ENCODE measurements around the gene LRRC8B.

GRCh38 chr1:89609781-89610456 lies 85.3 kb downstream of the LRRC8B start:
- TF ChIP-seq POLR2A (IDR thresholded peaks at IDR 0.05) = no peak
- TF ChIP-seq, protein P1, sequence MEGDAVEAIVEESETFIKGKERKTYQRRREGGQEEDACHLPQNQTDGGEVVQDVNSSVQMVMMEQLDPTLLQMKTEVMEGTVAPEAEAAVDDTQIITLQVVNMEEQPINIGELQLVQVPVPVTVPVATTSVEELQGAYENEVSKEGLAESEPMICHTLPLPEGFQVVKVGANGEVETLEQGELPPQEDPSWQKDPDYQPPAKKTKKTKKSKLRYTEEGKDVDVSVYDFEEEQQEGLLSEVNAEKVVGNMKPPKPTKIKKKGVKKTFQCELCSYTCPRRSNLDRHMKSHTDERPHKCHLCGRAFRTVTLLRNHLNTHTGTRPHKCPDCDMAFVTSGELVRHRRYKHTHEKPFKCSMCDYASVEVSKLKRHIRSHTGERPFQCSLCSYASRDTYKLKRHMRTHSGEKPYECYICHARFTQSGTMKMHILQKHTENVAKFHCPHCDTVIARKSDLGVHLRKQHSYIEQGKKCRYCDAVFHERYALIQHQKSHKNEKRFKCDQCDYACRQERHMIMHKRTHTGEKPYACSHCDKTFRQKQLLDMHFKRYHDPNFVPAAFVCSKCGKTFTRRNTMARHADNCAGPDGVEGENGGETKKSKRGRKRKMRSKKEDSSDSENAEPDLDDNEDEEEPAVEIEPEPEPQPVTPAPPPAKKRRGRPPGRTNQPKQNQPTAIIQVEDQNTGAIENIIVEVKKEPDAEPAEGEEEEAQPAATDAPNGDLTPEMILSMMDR (IDR thresholded peaks at IDR 0.05) = no peak
